AG10803 (cell line): ENCODE data around the gene CENPA.
A peak's percentile ranks its signal among the peaks of the same experiment; 100 is the strongest.

Experiments used
- DNase-seq: peaks from one replicate; pipeline ENCODE4 v3.0.0; 2010; ENCODE audit warnings: low read depth
- H3K4me3 ChIP-seq: 2 replicates; pipeline ENCODE4 v1.5.1; 2011; ENCODE audit warnings: mild to moderate bottlenecking, low read length, control low read depth
- CTCF ChIP-seq: conservative IDR thresholded peaks from 2 replicates; pipeline ENCODE4 v1.5.1; 2011; ENCODE audit warnings: mild to moderate bottlenecking, low read length, control low read depth, inconsistent platforms

The CENPA gene

GRCh38 chr2:26801328-26801727, 15.5 kb downstream of the CENPA start:
- no peak for DNase-seq
- no peak for TF ChIP-seq CTCF

DNA sequence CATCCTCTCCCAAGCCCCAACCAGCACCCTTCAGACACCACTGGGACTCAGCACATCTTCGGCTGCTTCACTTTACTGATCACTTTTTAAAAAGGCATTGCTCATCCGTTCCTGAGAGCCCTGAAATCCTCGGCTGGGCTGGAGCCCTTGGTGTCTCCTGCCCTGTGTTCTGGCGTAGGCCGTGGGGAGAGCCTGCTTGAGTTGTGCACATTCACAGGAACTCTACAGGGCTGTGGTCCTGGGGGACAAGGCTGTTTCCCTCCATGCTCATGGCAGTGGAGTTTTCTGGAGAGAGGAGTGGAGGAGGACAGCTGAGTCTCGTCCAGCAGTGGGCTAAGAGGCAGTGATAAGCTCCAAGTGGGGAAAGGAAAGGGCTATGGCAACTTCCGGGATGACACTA, 15.9 kb downstream of the CENPA start:
- no peak for TF ChIP-seq CTCF
- no peak overlapping the region for H3K4me3 ChIP-seq
- DNase-seq, result no peak

More at GRCh38 chr2:26801328-26801727, 15.5 kb downstream of the CENPA start:
- no peak overlapping the region for H3K4me3 ChIP-seq

DNA sequence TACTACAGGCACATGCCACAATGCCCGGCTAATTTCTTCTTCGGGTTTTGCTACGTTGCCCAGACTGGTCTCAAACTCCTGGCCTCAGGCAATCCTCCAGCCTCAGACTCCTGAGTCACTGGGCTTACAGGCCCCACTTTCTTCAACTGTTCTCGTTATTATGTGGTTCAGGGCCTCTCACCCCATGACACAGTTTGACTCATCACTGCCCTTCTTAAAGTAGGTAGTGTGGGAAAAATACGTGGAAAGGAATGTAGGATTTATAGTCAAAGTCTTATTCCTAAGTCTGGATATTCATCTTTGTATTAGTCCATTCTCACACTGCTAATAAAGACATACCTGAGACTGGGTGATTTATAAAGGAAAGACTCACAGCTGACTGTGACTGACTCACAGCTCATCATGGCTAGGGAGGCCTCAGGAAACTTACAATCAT, 19.4 kb downstream of the CENPA start:
- no peak overlapping the region for H3K4me3 ChIP-seq
- TF ChIP-seq CTCF, result no peak
- DNase-seq, result peak; percentile 79

DNA sequence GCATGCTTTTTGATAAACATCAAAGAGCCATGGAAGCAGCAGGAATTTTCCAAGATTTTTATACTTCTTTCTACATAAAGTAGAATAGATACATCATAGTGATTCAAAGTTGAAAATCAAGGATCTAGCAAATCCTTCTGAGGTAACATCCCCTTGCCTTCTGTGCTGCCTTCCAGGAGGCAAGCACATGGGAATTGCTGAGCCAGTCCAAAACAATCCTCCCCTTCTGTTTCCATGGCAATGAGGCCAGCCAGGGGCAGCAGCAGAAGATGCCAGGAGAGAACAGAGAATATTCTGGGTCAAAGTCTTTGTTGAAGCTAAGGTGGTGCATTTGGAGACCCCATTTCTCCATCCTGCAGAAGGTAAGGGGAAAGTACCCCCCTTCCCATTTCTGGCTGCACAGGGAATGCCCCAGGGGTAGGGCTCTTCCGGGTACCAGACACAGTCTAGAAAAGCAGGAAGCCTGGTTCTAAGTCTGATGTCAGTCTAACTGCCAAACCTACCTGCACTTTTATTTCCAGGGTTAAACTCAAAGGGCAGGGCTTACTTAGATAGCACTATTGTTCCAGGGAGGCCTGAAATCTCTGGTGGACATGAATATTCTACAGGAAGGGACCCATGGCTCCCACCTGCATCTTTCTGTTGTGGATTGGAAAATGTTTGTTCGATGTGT, 22.1 kb downstream of the CENPA start:
- peak; percentile 56 for DNase-seq
- no peak for TF ChIP-seq CTCF

DNA sequence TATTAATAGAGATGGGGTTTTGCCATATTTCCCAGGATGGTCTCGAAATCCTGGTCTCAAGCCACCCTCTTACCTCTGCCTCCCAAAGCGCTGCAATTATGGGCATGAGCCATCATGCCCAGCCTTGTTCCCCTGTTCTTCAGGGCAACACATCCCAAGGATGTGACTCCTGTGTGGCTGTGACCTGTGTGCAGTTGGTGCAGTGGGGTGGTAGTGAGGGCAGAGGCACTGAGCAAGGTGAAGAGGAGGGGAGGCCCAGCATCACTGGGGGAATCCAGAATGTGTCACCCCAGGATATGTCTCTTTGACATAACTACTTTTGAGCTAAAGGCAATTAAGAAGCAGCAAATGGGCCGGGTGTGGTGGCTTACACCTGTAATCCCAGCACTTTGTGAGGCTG, 23.4 kb downstream of the CENPA start:
- H3K4me3 ChIP-seq, result no peak overlapping the region
- no peak for DNase-seq
- TF ChIP-seq CTCF, result no peak

More for the DNA sequence above, 22.1 kb downstream of the CENPA start:
- H3K4me3 ChIP-seq, result no peak overlapping the region

DNA sequence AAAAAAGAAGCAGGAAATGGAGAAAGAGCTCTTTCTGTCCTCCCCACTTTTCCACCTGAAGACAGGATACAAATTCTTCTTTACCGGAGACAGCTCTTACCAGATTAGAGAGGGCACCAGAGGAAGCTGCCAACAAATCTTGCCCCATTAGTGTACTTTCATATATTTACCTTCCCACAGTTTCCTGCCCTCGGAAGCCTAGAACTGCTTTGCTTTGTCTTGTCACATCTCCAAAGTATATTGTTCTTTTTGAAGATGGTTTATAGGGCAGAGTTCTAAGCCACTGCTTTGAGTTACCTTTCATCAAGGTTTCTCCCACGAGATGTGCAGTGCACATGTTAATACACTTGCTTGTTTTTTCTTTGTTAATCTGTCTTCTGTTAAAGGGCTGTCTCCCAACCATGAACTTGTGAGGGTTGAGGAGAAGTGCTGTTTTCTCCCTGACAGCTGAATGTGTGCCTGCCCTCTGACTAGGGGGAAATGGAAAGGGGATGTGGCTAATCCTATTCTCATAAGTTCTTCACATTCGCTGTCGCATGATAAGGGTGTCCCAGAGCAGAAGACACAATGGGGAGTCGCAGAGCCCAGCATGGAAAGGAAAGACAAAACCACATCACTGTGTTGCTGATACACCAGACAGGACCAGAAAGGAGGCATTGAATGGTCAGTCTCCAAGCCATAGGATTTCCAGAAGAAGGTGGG, 24.2 kb downstream of the CENPA start:
- H3K4me3 ChIP-seq, result no peak overlapping the region
- no peak for TF ChIP-seq CTCF
- no peak for DNase-seq

DNA sequence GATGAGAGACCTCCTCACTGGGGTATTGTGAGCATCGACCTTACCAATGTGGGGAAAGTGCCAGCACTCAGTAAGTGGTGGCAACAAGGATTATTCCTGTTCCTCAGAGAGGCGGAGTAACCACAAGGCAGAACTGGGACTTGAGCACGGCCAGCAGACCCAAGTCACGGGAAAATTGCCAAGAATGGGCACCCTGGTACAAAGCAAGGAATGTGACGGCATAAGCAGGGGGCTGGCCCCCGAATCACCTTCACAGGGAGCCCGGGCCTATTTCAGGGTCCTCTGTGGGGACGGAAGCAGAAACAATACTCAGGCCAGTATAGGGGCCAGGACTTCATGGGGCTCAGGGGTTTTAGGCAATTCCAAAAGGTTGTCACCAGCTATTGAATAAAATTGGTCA, 25.4 kb downstream of the CENPA start:
- DNase-seq, result no peak

More for the DNA sequence above, 25.4 kb downstream of the CENPA start:
- TF ChIP-seq CTCF, result no peak
- H3K4me3 ChIP-seq, result no peak overlapping the region
